HG03097 (cell line): ENCODE measurements around the gene RPS6KB2.

ENCODE experiments used
- ATAC-seq: cut with Tn5 transposase; IDR thresholded peaks from one replicate; pipeline ENCODE4 v1.9.1; 2021; ENCODE audit not compliant: unreplicated experiment, low FRiP score

Gene RPS6KB2

GRCh38 chr11:67440229-67441097, 12.2 kb downstream of the RPS6KB2 start:
- ATAC-seq, result no peak

- ATAC-seq, result no peak
These were observed 12.8 kb downstream of the RPS6KB2 start for GRCh38 chr11:67441098-67441563.

- no peak for ATAC-seq
These were observed 13.5 kb downstream of the RPS6KB2 start for GRCh38 chr11:67441731-67442351.

- no peak for ATAC-seq
These were observed 14.5 kb downstream of the RPS6KB2 start for GRCh38 chr11:67442504-67443404.

GRCh38 chr11:67445515-67445914, 17.2 kb downstream of the RPS6KB2 start:
- ATAC-seq, result no peak

GRCh38 chr11:67448220-67448609, 19.9 kb downstream of the RPS6KB2 start:
- ATAC-seq, result no peak

- no peak for ATAC-seq
These were observed 21.0 kb downstream of the RPS6KB2 start for GRCh38 chr11:67449116-67449844.

GRCh38 chr11:67450796-67451657, 22.7 kb downstream of the RPS6KB2 start:
- ATAC-seq, result no peak

- ATAC-seq, result no peak
These were observed 23.3 kb downstream of the RPS6KB2 start for GRCh38 chr11:67451658-67451976.

- no peak for ATAC-seq
These were observed 24.1 kb downstream of the RPS6KB2 start, which contains the start of gene GPR152 for GRCh38 chr11:67452141-67452952. Gene GPR152, minus strand, starts transcription at chr11:67452729. Its CDS starts 5 bp downstream, at chr11:67452724.

- ATAC-seq, result no peak
These were observed 25.8 kb downstream of the RPS6KB2 start for GRCh38 chr11:67453816-67454732.

- no peak for ATAC-seq
These were observed 26.8 kb downstream of the RPS6KB2 start, which contains the start of gene CABP4 for GRCh38 chr11:67455054-67455453. Gene CABP4, plus strand, starts transcription at chr11:67455354. Its CDS starts 70 bp downstream, at chr11:67455424.

- ATAC-seq, result no peak
These were observed 27.9 kb downstream of the RPS6KB2 start for GRCh38 chr11:67456068-67456705.

- ATAC-seq, result no peak
These were observed 29.2 kb downstream of the RPS6KB2 start for GRCh38 chr11:67457453-67457852.

GRCh38 chr11:67458266-67458665, 30.0 kb downstream of the RPS6KB2 start:
- ATAC-seq, result no peak

GRCh38 chr11:67463186-67463585, 34.9 kb downstream of the RPS6KB2 start:
- ATAC-seq, result no peak
